ENCODE measurements around the gene EEF1AKMT2. TPM values are rescaled to one million over a fixed set of nuclear protein-coding genes. Genes with fewer than 3 reads are reported as not detected.
A peak's percentile ranks its signal among the peaks of the same experiment; 100 is the strongest.

EEF1AKMT2 gene
- total RNA-seq, 2 donors from 2014 or later: 14.8 to 15.3 TPM

- peak; percentile 94 for DNase-seq (ENCODE audit: low spot score)
- intact Hi-C loops (cut with DNase I): loop anchor here in 1 of 2 donors (5.0 kb wide), 3 partner anchors 39 to 209 kb away; no protein-coding TSS in a partner anchor
Observed at GRCh38 chr10:124741281-124741921, 50.3 kb downstream of the EEF1AKMT2 start.

- peak; percentile 91 for DNase-seq (ENCODE audit: low spot score)
- intact Hi-C loops (cut with DNase I): loop anchor here in 1 of 2 donors (5.0 kb wide), 3 partner anchors 38 to 208 kb away; no protein-coding TSS in a partner anchor
Observed at GRCh38 chr10:124740369-124741280, 51.1 kb downstream of the EEF1AKMT2 start.

- intact Hi-C loops (cut with DNase I): loop anchor here (5.0 to 10.0 kb wide), 4 partner anchors 38 to 208 kb away; no protein-coding TSS in a partner anchor
- no peak for DNase-seq (ENCODE audit: low spot score)
Observed at GRCh38 chr10:124739986-124740368, 51.7 kb downstream of the EEF1AKMT2 start.

GRCh38 chr10:124739119-124739921 is 52.4 kb downstream of the EEF1AKMT2 start:
- no peak for DNase-seq (ENCODE audit: low spot score)
- intact Hi-C loops (cut with DNase I): loop anchor here in 1 of 2 donors (10.0 kb wide), 1 partner anchor 95 kb away; no protein-coding TSS in a partner anchor

- no peak for DNase-seq (ENCODE audit: low spot score)
- intact Hi-C loops (cut with DNase I): loop anchor here in 1 of 2 donors (10.0 kb wide), 1 partner anchor 94 kb away; no protein-coding TSS in a partner anchor
Observed at GRCh38 chr10:124738441-124738840, 53.2 kb downstream of the EEF1AKMT2 start.

- peak; percentile 31 for DNase-seq (ENCODE audit: low spot score)
Observed at GRCh38 chr10:124737708-124738107, 54.0 kb downstream of the EEF1AKMT2 start.

GRCh38 chr10:124737221-124737620 is 54.5 kb downstream of the EEF1AKMT2 start:
- peak; percentile 44 for DNase-seq (ENCODE audit: low spot score)
- intact Hi-C loops (cut with DNase I): loop anchor here in 1 of 2 donors (10.0 kb wide), 1 partner anchor 92 kb away; no protein-coding TSS in a partner anchor

More at GRCh38 chr10:124737708-124738107, 54.0 kb downstream of the EEF1AKMT2 start:
- intact Hi-C loops (cut with DNase I): loop anchor here in 1 of 2 donors (10.0 kb wide), 1 partner anchor 93 kb away; no protein-coding TSS in a partner anchor

- no peak for DNase-seq (ENCODE audit: low spot score)
- intact Hi-C loops (cut with DNase I): loop anchor here in 1 of 2 donors (10.0 kb wide), 1 partner anchor 92 kb away; no protein-coding TSS in a partner anchor
Observed at GRCh38 chr10:124736491-124737136, 55.1 kb downstream of the EEF1AKMT2 start.

GRCh38 chr10:124735491-124736286 is 56.0 kb downstream of the EEF1AKMT2 start:
- intact Hi-C loops (cut with DNase I): loop anchor here in 1 of 2 donors (10.0 kb wide), 1 partner anchor 91 kb away; no protein-coding TSS in a partner anchor
- DNase-seq (ENCODE audit: low spot score): no peak

- intact Hi-C loops (cut with DNase I): loop anchor here in 1 of 2 donors (10.0 kb wide), 1 partner anchor 90 kb away; no protein-coding TSS in a partner anchor
- no peak for DNase-seq (ENCODE audit: low spot score)
Observed at GRCh38 chr10:124734311-124735166, 57.1 kb downstream of the EEF1AKMT2 start.

- intact Hi-C loops (cut with DNase I): loop anchor here in 1 of 2 donors (10.0 kb wide), 1 partner anchor 89 kb away; no protein-coding TSS in a partner anchor
- no peak for DNase-seq (ENCODE audit: low spot score)
Observed at GRCh38 chr10:124733571-124734245, 58.0 kb downstream of the EEF1AKMT2 start.

GRCh38 chr10:124732931-124733570 is 58.6 kb downstream of the EEF1AKMT2 start:
- intact Hi-C loops (cut with DNase I): loop anchor here in 1 of 2 donors (10.0 kb wide), 1 partner anchor 88 kb away; no protein-coding TSS in a partner anchor
- DNase-seq (ENCODE audit: low spot score): no peak

- DNase-seq (ENCODE audit: low spot score): no peak
- intact Hi-C loops (cut with DNase I): loop anchor here in 1 of 2 donors (10.0 kb wide), 1 partner anchor 87 kb away; no protein-coding TSS in a partner anchor
Observed at GRCh38 chr10:124731551-124731950, 60.1 kb downstream of the EEF1AKMT2 start.

- no peak for DNase-seq (ENCODE audit: low spot score)
- intact Hi-C loops (cut with DNase I): loop anchor here in 1 of 2 donors (10.0 kb wide), 1 partner anchor 86 kb away; no protein-coding TSS in a partner anchor
Observed at GRCh38 chr10:124730790-124731189, 60.9 kb downstream of the EEF1AKMT2 start.
